PC-9 (cell line): ENCODE data around the gene RASA4.
A peak's percentile ranks its signal among the peaks of the same experiment; 100 is the strongest.
"Not testable (repeated sequence)": the region's sequence is repeated elsewhere in the genome, so short reads cannot be mapped to it uniquely, and the experiment has no call there.

Experiments
- CTCF ChIP-seq: fragments of 200-600 bp; sonication (generic); conservative IDR thresholded peaks from 2 replicates; pipeline ENCODE4 v1.6.1; 2017; ENCODE audit warnings: mixed run types, antibody characterized with exemption, mild to moderate bottlenecking, moderate library complexity
- EZH2 ChIP-seq: fragments of 200-600 bp; sonication (generic); IDR thresholded peaks from 2 replicates; pipeline ENCODE4 v1.8.0; 2017; ENCODE audit warnings: antibody characterized with exemption, low read depth

DNA sequence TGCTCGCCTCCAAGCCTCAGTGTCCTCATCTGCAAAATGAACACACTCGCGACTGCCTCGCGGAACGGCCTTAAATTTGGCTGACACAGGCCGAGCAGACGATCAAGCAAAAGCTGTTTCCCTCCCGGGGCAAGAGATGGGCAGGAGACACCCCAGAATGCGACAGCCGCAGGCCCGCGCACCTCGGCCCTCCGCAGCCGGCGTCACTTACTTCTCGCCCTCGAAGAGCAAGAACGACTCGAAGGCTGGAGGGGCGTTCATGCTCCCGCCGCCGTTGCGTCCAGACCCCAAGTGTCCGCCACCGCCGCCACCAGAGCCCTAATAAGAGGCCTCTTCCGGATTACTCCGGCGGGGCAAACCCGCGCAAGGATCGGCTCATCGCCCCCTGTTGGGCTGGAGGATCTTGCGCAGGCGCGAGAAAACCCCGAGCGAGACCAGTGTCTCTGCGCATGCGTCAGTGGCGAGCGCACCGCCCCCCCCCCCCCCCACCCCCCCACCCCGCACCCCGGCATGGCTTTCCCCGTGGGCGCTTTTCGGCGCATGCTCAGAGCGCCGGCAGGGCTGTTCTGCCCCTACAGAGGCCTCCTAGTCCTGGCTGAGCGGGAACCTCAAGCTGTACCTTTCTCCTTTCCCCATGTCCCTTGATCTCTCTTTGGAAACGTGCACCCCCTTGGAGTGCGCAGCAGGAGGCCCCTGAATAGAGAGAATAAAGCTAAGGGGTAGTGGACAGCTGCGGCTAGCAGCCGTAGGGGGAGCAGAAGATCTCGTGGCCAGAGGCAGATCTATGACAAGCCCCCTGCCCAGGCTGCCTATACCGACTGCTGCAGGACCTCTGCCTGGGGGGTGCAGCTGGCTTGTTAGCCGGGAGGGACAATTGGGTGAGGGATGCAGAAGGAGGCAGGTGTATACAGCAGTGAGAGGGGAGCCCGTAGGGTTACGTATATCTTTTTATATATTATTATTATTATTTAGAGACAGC, 44.0 kb downstream of the RASA4 start, which contains the start of gene POLR2J3:
- TF ChIP-seq EZH2 = not testable (repeated sequence)
- TF ChIP-seq CTCF = peak; percentile 73
